HG02840 (cell line): ENCODE data around the gene DEDD2.

Source experiments
- ATAC-seq: cut with Tn5 transposase; IDR thresholded peaks from one replicate; pipeline ENCODE4 v1.9.1; 2021; ENCODE audit warnings: mild to moderate bottlenecking, moderate library complexity, moderate number of reproducible peaks; ENCODE audit not compliant: unreplicated experiment, low FRiP score

The DEDD2 gene

DNA sequence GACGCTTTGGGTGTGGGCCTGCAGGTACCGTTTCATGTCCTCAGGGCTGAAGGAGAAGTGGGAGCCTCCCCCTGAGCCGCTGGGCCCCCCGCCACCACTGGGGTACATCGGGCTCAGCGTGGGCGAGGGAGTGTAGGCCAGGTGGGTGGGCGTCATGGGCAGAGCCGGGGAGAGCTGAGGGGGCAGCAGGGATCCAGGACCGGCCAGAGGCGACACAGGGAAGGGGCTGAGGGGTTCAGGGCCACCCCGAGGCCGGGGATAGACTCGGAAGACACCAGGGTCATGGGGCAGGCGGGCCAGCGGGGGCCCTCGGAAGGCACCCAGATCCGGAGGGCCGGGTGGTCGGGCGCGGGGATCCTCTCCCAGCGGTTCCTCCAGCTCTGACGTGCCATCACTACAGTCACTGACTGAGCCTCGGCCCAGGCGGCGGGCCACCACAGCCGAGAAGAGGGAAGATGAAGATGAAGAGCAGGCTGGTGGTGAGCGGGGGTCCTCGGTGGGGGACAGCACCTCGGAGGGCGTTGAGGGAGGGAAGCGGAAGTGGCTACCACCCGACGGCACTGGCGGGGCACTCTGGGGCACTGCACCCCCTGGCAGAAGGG is 31.8 kb upstream of the DEDD2 start:
- no peak for ATAC-seq

DNA sequence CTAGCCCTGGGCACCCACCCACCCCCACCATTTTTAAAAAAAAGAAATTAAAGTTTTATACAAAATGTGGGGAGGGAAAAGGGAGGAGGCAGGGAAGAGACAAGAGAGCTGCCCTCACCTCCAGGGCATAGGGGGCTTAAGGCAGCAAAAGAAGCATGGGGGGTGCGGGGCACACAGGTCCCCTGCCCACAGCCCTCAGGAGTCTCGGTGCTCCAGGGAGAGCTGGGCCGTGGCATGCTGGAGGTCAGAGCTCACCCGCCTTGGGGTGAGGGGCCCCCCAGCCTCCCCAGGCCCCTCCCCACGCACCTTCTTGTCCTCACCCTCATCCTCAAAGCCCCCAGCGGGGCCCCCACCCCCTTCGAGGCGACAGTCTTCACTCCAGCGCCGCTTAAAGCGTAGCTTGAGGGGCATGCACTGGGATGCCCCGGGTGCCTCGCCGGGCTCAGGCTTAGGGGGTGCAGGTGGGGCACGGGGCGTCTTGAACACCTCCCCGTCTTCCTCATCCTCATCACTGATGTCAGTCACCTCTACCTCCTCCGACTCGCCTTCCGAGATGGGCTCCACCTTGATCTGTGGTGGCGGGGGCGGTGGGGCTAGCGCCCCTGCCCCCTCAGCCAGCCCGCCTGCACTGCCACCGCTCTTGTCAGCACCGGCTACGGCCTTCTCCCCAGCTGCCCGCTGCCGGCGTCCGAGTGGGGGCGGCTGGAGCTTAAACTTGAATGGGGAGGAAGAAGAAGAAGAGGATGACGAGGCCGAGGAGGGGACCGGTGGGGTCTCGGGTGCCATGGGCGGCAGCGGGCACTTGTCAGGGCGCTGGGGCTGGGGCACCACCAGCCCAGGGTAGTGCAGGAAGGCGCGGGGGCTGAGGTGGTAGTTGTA is 31.0 kb upstream of the DEDD2 start:
- no peak for ATAC-seq

DNA sequence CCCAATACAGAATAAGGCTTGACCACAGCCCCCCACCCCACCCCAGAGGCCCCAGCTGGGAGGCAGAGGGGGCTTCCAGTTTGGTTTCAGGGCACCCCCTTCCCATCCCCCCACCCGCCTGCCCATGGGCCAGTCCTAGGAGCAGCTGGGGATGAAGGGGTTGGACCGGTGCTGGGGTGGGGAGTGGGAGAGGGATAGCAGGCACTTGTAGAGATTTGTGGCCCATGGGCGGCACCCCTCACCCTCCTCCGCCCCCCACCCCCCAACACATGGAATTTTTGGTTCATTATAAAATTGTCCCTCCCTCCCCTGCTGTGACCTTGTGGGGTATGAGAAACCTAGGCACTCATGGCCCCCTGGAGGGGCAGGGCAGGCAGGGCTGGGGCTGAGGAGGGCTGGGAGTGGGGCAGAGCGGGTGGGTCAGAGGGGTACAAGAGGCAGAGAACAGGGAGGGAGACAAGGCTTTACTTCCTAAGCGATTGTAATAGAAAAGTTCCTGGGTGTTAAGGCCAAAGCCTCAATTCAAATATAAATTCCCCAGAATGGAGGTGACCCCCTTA is 30.2 kb upstream of the DEDD2 start:
- ATAC-seq, result no peak

DNA sequence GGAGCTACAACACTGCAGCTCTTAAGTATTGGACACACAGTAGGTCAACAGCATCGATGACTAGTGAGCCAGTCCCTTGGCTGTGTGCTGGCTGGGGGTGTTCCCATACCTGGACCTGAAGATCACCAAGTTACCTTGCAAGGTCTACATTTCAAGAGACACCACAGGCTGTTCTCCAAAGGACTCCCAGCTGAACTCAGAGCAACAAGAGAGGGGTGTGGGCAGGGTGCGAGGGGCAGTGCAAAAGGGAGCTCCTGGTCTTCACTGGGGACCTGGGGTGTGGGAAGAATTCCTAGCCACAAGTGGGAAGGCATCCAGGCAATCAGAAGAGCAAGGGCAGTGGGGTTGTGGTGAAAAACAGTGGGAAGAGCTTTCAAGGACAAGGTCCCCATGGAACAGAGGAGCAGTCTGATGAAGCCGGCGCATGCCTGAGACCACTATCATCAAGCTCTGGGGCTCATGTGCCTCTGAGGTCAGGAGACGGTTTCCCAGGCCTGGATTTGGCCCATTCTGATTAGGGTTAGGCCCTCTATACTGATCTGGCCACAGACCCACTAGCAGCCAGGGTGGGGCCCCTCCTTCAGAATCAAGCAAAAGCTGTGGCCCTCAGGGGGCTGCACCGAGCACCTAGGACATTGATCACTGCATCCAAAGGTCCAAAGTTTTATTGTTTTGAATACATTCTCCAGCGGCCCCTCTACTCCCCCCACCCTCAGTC is 29.6 kb upstream of the DEDD2 start:
- ATAC-seq, result no peak

DNA sequence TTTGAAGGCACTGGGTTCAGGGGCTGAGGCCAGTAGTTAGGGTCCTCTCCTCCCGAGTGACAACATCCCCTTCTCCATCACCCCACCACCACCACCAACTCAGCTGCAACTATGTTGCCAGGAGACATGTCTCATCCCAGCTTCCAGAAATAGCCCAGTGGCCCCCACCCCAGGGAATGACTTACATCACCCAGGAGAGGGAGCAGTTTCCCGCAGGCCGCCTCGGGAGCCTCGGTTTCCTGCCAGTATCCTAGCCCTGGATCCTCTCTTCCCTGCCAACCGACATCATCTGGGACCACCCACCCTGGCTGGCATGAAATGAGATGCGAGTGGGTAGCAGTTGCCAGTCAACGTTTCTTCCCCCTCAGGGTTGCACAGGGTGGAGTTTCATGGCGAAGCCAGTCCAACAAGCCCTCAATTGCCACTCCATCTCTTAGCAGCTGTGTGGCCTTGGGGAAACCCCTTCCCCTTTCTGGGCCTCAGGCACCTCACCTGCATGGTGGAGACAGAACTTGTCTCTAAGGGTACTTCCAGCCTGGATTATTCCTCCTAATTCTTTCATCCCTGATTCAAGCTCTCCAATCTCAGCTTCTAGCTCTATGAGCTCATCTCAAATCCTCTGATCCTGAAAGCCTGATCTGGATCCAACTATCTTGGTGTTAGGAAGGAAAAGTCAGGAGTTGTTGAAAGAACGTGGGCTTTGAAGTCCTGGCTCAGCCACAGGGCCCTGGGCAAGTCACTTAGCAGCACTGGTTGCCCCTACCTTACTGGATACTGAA is 28.9 kb upstream of the DEDD2 start:
- ATAC-seq, result no peak

DNA sequence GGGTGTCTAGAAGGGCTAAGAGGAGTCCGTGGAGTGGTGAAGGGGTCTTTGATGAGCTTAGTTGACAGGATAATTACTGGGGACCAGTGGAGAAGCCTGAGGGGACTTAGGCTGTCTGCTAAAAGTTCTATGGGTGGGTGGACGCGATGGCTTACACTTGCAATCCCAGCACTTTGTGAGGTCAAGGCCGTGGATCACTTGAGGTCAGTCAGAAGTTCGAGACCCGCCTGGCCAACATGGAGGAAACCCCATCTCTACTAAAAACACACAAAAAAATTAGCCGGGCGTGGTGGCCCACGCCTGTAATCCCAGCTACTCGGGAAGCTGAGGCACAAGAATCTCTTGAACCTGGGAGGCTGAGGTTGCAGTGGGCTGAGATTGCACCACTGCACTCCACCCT is 27.8 kb upstream of the DEDD2 start:
- ATAC-seq, result no peak

DNA sequence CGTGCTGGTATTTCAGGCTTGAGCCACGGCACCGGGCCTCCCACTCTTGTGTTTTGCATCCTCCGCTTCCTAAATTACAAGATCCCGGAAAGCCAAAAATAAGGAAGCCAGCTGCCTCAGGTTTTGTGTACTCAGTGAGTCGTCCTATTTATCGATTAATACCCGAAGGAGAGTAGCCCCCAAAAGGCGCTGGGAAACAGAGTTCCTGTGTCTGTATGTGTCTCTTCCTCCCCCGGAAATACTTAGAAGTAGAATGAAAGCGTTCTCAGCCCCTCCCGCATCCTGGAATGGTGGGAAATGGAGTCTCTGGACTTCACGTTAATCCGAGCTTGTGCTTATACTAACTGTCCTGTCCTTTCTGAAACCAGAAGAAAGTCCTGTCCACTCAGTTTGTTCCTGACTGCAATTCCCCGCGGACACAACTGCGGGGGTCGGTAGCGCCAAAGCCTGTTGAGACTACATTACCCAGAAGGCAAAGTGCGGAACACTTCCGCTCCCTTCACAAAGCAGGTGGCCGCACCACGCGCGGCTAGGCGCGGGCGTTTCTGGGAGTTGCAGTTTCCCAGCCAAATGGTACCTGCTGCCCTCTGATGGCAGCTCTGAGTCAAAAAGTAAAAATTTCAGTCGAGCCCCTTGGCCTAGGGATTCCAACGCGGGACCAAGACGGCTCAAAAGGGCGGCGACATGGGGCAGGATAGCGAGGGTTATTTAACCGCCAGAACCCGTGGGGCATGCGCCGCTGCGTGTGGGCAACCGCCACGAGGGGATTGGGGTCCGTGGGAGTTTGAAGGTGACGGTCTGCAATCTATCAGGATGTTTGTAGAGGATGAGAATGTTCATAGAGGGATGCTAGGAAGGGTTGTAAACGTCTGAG is 27.1 kb upstream of the DEDD2 start:
- peak; percentile 37 for ATAC-seq

DNA sequence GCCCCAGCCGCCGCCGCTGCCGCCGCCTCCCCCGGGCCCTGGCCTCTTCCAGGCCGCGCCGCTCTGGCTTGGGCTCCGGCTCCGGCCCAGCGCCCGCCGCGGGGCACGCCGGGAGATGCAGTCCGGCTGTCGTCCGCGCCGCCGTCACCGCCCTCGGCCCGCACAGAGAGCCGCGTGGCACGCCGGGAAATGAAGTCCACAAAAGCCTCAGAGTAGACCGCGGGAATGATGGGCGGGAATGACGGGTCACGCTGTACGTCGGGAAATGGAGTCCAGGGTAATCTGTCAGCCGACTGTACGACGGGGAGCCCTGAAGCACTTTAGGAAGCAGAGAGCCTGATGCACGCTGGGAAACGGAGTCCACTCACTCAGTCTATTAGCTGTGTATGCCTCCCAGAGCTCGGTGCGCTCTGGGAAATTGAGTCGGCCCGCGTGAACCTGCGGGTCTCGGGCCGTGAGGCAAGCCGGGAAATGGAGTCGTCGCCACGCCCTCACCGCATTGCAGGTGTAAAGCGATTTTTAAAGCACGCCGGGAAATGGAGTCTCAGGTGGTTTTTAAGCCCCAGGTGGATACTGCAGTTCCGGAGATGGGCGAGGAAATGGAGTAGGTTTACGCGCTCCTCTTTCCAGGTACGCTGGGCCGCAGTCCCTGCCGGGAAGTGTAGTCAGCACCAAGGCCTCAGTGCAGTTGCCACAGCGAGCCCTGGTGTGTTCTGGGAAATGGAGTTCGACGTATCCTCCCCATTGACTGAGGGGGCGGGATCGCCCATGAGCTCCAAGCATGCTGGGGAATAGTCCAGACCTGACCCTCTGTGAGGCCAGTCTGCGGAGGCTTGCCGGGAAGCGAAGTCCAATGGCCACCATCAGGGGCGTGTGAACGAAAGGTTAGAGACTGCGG is 25.3 kb upstream of the DEDD2 start, which contains the start of gene GSK3A:
Gene GSK3A (minus strand): TSS at position 91 of the 898 bp plus-strand sequence. CDS start 137 bp downstream, outside the sequence.
- peak; percentile 64 for ATAC-seq

DNA sequence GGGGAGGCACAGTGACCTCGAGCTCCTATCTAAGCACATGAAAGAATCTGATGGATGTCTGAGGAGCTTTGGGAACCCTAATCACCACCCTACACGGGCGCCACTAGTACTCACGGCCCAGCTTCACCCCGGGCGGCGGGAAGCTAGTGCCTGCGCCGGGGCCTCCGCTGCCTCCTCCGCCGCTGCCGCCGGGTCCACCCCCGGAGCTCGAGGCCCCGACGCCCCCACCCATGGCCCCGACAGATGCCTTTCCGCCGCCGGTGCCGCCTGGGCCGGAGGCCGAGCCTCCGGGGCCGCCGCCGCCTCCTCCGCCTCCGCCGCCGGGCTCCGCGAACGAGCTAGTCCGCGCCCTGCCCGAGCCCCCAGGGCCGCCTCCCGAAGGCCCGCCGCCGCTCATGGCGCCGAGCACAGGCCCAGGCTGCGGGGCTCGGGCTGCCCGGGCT is 24.6 kb upstream of the DEDD2 start:
- ATAC-seq, result no peak

DNA sequence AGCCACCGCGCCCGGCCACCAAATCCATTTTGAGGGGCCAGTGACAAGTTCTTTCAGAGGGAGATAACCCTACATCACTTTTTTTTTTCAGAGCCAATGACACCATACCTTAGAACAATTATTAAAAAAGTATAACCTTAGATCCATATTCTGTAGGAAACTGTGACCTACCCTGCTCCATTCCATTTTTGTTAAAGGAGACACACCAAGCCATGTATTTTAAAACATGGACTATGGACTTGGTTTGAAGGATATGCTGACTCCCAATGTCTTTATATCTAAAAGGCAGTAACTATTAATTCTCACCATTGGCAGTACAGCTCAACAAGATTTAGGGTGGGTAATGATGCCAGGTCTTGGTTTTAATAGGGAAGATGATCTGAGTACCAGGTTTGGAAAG is 23.8 kb upstream of the DEDD2 start:
- ATAC-seq, result no peak

DNA sequence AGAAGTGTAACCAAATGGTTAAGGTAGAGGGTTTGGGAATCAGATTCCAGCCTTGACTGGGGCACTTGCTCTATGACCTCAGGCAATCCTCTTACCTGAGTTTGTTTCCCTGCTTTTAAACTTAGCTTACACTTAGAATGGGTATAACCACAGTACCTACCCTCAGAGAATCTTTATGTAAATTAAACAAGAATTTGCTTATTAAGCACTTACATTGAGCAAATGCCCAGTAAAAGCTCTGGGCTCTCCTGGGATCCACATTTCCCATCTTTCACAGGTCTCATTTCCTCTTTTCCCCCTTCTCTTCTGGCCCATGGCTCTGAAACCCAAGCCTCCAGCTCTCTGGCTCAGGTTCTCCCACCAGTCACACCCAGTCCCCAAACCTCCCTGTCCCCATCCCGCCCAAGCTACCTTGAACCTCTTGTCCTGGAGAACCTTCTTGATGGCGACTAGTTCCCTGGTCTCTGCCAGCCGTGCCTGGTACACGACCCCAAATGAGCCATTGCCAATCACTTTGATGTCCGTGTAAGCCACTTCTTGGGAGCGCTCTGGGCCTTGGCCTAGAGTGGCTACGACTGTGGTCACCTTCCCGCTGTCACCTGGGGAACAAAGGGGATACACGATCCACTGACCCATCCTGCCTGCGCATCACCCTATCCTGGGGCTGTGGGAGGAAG is 22.2 kb upstream of the DEDD2 start:
- no peak for ATAC-seq

DNA sequence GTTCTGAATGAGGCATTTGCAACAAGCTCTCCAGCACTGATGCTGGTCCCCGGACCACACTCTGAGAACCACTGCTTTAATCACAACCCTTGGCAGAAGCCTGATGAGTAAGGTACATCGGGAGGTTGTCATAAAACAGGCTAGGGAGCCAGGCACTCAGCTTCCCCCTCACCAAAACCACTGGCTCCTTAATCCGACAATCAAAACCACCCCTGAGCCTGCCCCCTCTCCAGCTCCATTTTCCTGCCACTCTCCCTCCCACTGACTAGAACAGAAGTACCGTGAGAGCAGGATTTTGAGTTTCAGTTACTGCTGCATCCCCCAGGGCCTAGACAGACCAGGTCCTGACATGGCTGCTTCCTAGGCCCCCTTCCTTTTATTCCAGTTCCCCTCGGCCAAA is 17.7 kb upstream of the DEDD2 start:
- no peak for ATAC-seq

DNA sequence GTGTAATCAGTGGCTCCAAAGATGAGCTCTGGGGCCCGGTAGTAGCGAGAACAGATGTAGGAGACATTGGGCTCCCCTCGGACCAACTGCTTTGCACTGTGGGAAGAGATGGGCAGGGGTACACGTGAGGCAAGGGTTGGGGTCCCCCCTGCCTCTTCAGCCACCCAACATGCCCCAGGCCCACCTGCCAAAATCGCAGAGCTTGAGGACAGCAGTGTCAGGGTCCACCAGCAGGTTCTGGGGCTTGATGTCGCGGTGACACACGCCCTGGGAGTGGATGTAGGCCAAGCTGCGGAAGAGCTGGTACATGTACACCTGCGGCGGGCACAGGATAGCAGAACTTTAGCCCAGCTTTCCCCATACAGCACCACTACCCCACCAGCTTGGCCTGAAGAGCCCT is 16.9 kb upstream of the DEDD2 start:
- no peak for ATAC-seq

DNA sequence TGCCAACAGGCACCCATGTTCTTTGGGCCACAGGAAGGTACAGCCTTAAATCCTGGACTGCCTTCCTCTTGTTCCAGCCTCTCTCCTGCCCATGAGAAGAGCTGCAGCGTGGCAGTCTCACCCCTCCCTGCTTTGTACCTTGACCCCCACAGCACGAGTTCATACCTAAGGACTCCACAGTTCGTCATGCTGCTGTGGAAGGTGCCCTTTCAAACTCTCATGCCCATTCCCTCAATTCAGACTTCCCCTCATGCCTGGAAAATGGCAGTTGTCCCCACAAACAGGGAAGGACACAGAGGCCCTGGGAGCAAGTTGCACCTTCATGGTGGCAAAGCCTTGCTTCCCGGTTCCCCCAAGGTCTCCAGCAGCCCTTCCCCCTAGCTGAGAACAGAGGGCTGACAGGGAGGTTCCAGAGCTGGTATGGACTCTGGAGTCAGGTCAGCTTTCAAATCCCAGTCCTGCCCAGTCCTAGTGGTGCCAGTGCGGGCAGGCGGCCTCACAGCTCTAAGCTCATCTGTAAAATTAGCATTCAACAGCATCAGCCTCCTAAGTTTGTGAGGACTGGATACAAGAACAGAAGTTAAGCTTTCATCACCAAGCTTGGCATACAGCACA is 16.3 kb upstream of the DEDD2 start:
- no peak for ATAC-seq

DNA sequence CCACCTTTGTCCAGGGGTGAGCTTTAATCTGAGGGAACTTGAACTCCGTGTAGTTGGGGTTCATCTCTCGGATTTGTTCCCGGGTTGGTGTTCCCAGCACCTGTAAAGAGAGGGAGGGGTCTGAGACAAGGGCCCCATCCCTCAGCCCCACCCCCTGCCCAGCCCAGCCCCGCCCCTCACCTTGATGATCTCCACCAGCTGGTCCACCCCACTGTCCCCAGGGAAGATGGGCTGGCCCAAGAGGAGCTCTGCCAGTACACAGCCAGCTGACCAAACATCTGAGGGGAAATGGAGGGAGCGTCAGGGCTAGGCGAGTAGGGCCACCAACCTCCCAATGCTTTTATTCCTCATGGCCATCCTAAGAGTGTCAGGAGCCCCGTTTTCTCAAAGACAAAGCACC is 15.6 kb upstream of the DEDD2 start:
- no peak for ATAC-seq

DNA sequence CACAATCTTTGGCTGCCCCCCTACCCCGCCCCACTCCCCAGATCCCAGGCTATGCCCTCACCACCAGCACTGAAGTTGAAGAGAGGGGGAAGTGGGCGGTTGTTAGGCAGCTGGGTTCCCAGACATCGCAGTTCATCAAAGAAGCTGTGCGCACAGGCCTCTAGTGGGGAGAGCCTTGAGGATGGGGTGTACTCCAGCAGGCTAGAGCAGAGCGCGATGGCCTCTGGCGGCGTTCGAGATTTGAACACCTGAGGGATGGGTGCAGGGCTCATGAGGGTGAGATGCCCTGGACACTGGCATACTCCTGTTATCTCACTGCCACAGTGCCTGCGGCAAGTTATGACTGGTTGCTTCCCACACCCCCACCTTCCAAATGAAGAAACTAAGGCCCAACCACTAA is 15.0 kb upstream of the DEDD2 start:
- no peak for ATAC-seq

DNA sequence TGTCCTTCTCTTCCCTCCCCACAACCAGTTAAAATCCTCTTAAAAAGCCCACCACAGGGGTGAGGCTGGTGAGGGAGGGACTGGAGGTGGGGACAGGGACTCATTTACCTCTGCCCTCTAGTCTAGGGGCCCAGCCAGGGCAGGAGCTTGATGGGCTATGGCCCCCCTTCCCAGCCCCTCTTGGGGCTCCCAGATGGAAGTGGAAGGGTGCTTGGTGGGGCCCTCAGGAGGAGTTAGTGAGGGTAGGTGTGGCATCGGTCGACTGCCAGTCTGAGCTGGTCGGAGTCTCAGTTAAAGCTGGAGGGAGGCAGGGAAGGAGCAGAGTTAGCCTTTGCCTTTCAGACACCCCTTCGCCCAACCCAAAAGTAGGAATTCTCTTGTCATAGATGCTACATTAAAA is 13.1 kb upstream of the DEDD2 start:
- no peak for ATAC-seq
